GM20000 (cell line): ENCODE data around the gene TBC1D14.

ENCODE experiments used
- DNase-seq: peaks from one replicate; pipeline ENCODE4 v3.0.0; 2012; ENCODE audit warnings: low spot score
- CTCF ChIP-seq: IDR thresholded peaks from 2 replicates; pipeline ENCODE4 v1.5.1; 2012; ENCODE audit warnings: mild to moderate bottlenecking, control low read depth; ENCODE audit errors: extremely low read depth, missing control alignments

Gene TBC1D14

GRCh38 chr4:7063362-7063761 lies 153.7 kb downstream of the TBC1D14 start:
- DNase-seq = no peak
- no peak for TF ChIP-seq CTCF

- DNase-seq = no peak
- no peak for TF ChIP-seq CTCF
Measured at GRCh38 chr4:7066006-7066405, 156.4 kb downstream of the TBC1D14 start.

GRCh38 chr4:7066493-7066892 lies 156.9 kb downstream of the TBC1D14 start:
- TF ChIP-seq CTCF = no peak

GRCh38 chr4:7067126-7067451 lies 157.5 kb downstream of the TBC1D14 start:
- DNase-seq = no peak
- TF ChIP-seq CTCF = no peak

More at GRCh38 chr4:7066493-7066892, 156.9 kb downstream of the TBC1D14 start:
- no peak for DNase-seq

GRCh38 chr4:7067452-7068278 lies 158.0 kb downstream of the TBC1D14 start, which contains the start of gene GRPEL1:
GRPEL1 (minus strand) TSS chr4:7068064; CDS start chr4:7068032, 32 bp downstream.
- no peak for TF ChIP-seq CTCF

GRCh38 chr4:7068279-7068842 lies 158.7 kb downstream of the TBC1D14 start:
- peak; percentile 11 for TF ChIP-seq CTCF
- no peak for DNase-seq

More at GRCh38 chr4:7067452-7068278, 158.0 kb downstream of the TBC1D14 start, which contains the start of gene GRPEL1:
- peak; percentile 99 for DNase-seq

- TF ChIP-seq CTCF = no peak
- no peak for DNase-seq
Measured at GRCh38 chr4:7068883-7069282, 159.3 kb downstream of the TBC1D14 start.
